Measurements from ENCODE around the gene BPIFA3.

Gene BPIFA3

GRCh38 chr20:33267701-33268100 lies 50.5 kb downstream of the BPIFA3 start:
- no peak for DNase-seq

GRCh38 chr20:33272155-33272873 lies 55.2 kb downstream of the BPIFA3 start:
- no peak for DNase-seq

DNA sequence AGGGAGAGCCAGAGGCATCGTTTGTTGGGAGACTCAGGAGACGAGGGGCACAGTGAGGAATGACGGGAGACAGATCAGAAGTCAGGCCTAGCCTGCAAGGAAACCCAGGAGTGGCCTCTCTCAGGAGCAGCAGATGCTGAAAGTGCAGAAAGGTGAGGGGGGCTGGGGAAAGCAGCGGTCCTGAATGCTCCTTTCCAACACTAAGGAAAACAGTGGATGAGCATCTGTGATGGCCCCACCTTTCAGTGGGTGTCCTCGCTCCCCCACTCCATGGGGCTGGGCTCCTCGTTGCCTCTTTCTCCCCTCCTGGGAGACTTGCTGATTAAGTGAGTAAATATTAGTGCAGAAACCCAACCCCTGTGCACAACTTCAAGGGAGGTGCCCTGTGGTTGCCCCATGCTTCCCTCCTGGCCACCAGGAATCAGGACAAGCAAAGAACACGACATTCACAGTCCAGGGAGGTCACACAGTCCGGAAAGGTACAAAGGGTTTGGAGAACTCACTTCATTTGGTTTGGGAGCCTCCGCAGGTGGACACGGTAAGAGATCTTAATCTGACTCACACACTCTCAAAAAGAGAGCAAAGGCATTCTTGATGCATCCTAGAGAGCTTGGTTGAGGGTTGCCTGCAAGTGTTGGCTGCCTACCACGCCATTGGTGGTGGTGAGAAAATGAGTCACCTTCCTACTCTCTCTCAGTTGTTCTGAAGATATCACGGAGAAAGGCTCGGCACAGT lies 56.1 kb downstream of the BPIFA3 start:
- DNase-seq: no peak

DNA sequence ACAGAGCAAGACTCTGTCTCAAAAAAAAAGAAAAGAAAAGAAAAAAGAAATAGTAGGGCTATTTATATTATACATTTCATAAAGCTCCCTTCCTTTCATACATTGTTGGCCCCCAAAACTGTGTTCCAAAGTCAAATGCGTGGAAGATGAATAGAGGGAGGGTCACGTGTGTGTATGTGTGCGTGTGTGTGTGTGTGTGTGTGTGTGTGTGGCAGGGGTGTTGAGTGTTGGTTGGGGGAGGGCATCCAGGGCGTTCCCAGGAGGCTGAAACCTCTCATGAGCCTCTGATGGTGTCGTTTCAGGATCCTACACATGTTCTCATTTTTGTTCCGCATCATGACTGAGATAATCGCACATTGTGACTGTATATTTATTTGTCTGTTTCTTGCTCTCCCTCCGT lies 58.1 kb downstream of the BPIFA3 start:
- DNase-seq: no peak

- DNase-seq: no peak
These were observed 58.7 kb downstream of the BPIFA3 start for GRCh38 chr20:33275871-33276270.

- DNase-seq: no peak
These were observed 59.4 kb downstream of the BPIFA3 start for GRCh38 chr20:33276303-33277113.
